ENCODE data around the gene CCDC51.

Gene CCDC51

GRCh38 chr3:48441940-48442339 is 2.0 kb upstream of the CCDC51 start:
- no peak for TF ChIP-seq CTCF (IDR thresholded peaks at IDR 0.05)

GRCh38 chr3:48440590-48440958 is 655 bp upstream of the CCDC51 start:
- no peak for TF ChIP-seq CTCF (IDR thresholded peaks at IDR 0.05)

- TF ChIP-seq CTCF (IDR thresholded peaks at IDR 0.05), result no peak
These were observed 2.1 kb downstream of the CCDC51 start for GRCh38 chr3:48437812-48438211.

- no peak for TF ChIP-seq CTCF (IDR thresholded peaks at IDR 0.05)
These were observed 3.1 kb downstream of the CCDC51 start for GRCh38 chr3:48436855-48437254.

GRCh38 chr3:48436477-48436787 is 3.5 kb downstream of the CCDC51 start:
- no peak for TF ChIP-seq CTCF (IDR thresholded peaks at IDR 0.05)

GRCh38 chr3:48435774-48436476 is 4.0 kb downstream of the CCDC51 start:
- peak; percentile 100 for TF ChIP-seq CTCF (IDR thresholded peaks at IDR 0.05)

GRCh38 chr3:48435223-48435595 is 4.7 kb downstream of the CCDC51 start:
- no peak for TF ChIP-seq CTCF (IDR thresholded peaks at IDR 0.05)

GRCh38 chr3:48434591-48435222 is 5.2 kb downstream of the CCDC51 start:
- TF ChIP-seq CTCF (IDR thresholded peaks at IDR 0.05), result no peak
